ENCODE data around the gene C4BPA. TPM values are rescaled to one million over a fixed set of nuclear protein-coding genes. Genes with fewer than 3 reads are reported as not detected.

The C4BPA gene
- total RNA-seq, 1 experiment from 2014 or later: not detected

- no peak overlapping the region for H4K5ac ChIP-seq (ENCODE audit: insufficient read length, low read depth, low read length)
- H3K27me3 ChIP-seq (ENCODE audit: insufficient read depth, low read length): no peaks in the 10 kb centered on the region
- no peak overlapping the region for H3K9ac ChIP-seq (ENCODE audit: extremely low read depth, insufficient read length, low read length)
- Mint-ChIP-seq H3K27ac (no peak overlapping the region), H3K4me3 (no peak overlapping the region), H3K9me3 (peaks cover 19 to 21% of the 10 kb centered on the region in 2 experiments), H3K27me3 (ENCODE audit: low read depth) (peaks cover 2% of the 10 kb centered on the region), H3K36me3 (ENCODE audit: insufficient read depth in 1 of 3, low read depth in 3 of 3) (peaks cover 0 to 9% (median 3%) of the 10 kb centered on the region in 3 experiments; a peak in 5 of 7 replicates), H3K4me1 (no peaks in the 10 kb centered on the region)
- H3K9me3 ChIP-seq (ENCODE audit: control insufficient read depth, low read depth, low read length): peaks cover 18% of the 10 kb centered on the region
- no peak overlapping the region for H3K56ac ChIP-seq (ENCODE audit: insufficient read length, low read depth, low read length)
- no peaks in the 10 kb centered on the region for H3K4me1 ChIP-seq (ENCODE audit: insufficient read depth, low read length)
- H2AFZ ChIP-seq (ENCODE audit: low read length): no peak overlapping the region
- TF ChIP-seq CTCF (conservative IDR thresholded peaks at IDR 0.05): no peak
- no peaks in the 10 kb centered on the region for H3K79me1 ChIP-seq (ENCODE audit: insufficient read depth, low read depth, low read length, poor library complexity, severe bottlenecking)
- H2BK20ac ChIP-seq (ENCODE audit: low read depth, low read length, poor library complexity, severe bottlenecking): no peak overlapping the region
- DNase-seq: no peak
- no peak overlapping the region for H2BK15ac ChIP-seq (ENCODE audit: low read depth, low read length)
- WGBS (ENCODE audit: extremely low coverage, insufficient read length, low lambda C conversion rate): no CpG with 5 or more reads among the region's 3 CpGs
- no peak overlapping the region for H2BK120ac ChIP-seq (ENCODE audit: low read depth, low read length, poor library complexity, severe bottlenecking)
- no peak overlapping the region for H2BK5ac ChIP-seq (ENCODE audit: insufficient read length, low read length)
- H3K4me2 ChIP-seq (ENCODE audit: insufficient read depth, insufficient read length, low read length): no peak overlapping the region
- H3T11ph ChIP-seq (ENCODE audit: low read length): no peak overlapping the region
- no peak overlapping the region for H4K91ac ChIP-seq (ENCODE audit: insufficient read length, low read depth, low read length)
- H3K79me2 ChIP-seq (ENCODE audit: insufficient read depth, low read length): no peaks in the 10 kb centered on the region
- H3K14ac ChIP-seq (ENCODE audit: insufficient read depth, low read length): no peak overlapping the region
- no peak overlapping the region for H2AK5ac ChIP-seq (ENCODE audit: insufficient read length, low read length)
- H4K20me1 ChIP-seq (ENCODE audit: control insufficient read depth, insufficient read depth, insufficient read length): no peaks in the 10 kb centered on the region
- H2BK12ac ChIP-seq (ENCODE audit: insufficient read length, low read depth, low read length): no peak overlapping the region
- no peaks in the 10 kb centered on the region for H3K23me2 ChIP-seq (ENCODE audit: insufficient read length, low read depth, low read length, poor library complexity, severe bottlenecking)
- H3K27ac ChIP-seq (ENCODE audit: insufficient read length, low read depth, low read length): no peak overlapping the region
- no peak overlapping the region for H4K8ac ChIP-seq (replicated peaks; ENCODE audit: insufficient read length, low read depth, low read length)
- H3K23ac ChIP-seq (ENCODE audit: insufficient read length, low read depth, low read length): no peak overlapping the region
- no peak overlapping the region for H3K18ac ChIP-seq (ENCODE audit: insufficient read length, low read depth, low read length)
- H3K4ac ChIP-seq (ENCODE audit: low read depth, low read length): no peak overlapping the region
These were observed 6.1 kb upstream of the C4BPA start for GRCh38 chr1:207097871-207098324.

Data from H9 (cell line).